ENCODE data around the gene GSTA2. TPM values are rescaled to one million over a fixed set of nuclear protein-coding genes. Genes with fewer than 3 reads are reported as not detected.
A peak's percentile ranks its signal among the peaks of the same experiment; 100 is the strongest.

GSTA2 gene
- total and polyA plus RNA-seq, 2 of the 13 experiments (the other 11 are each of a cell fraction or from before 2014, with no cell fraction given): 0.75 to 13.7 TPM

DNA sequence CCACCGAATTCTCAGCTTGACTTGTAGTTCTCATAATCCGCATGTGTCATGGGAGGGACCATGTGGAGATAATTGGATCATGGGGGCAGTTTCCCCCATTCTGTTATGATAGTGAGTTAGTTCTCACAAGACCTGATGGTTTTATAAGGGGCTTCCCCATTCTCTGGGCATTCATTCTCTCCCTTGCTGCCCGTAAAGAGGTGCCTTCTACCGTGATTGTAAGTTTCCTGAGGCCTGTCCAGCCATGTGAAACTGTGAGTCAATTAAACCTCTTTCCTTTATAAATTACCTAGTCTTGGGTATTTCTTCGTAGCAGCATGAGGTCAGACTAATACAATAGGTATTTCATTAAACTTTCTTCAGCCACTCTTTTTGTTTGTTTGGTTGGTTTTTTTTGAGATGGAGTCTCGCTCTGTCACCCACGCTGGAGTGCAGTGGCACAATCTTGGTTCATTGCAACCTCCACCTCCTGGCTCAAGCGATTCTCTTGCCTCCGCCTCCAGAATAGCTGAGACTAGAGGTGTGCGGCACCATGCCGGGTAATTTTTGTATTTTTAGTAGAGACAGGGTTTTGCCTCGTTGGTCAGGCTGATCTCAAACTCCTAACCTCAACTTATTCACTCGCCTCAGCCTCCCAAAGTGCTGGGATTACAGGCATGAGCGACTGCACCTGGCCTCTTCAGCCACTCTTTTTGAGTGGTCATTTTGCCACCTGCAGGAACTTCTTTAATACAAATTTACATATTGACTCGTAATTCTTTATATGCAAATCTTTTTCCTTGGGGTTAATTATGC, 36.3 kb downstream of the GSTA2 start:
- no peaks in the 10 kb centered on the region for H3K27me3 ChIP-seq (ENCODE audit: control insufficient read depth in 1 of 2, insufficient read depth in 2 of 2, low read length in 2 of 2)
- H4K20me1 ChIP-seq (ENCODE audit: insufficient read depth, low read length): no peaks in the 10 kb centered on the region
- FAIRE-seq: no peak
- CTCF ChIA-PET (ENCODE audit: low intra/inter-chr PET ratio, low total read pairs): interaction anchor here (1.1 kb wide), 1 partner anchor 88 kb away, joined by 3 read pairs; no protein-coding TSS in a partner anchor
- 93% methylated on average over 15 of the region's 15 CpGs for WGBS (ENCODE audit: low lambda C conversion rate)
- no peaks in the 10 kb centered on the region for H3K9me3 ChIP-seq (ENCODE audit: low read length)
- H3K27ac ChIP-seq (ENCODE audit: extremely low read length, insufficient read depth, low read length): peak overlapping the region; percentile 94
- no peaks in the 10 kb centered on the region for H3K79me2 ChIP-seq (ENCODE audit: insufficient read depth, low read length)
- H3K36me3 ChIP-seq (replicated peaks in 1 of 2; ENCODE audit: control insufficient read depth in 1 of 2, insufficient read depth in 2 of 2, low read length in 2 of 2): no peaks in the 10 kb centered on the region
- no peak overlapping the region for H2AFZ ChIP-seq (ENCODE audit: low read length)
- 0 out of 2 replicates have a peak overlapping the region, but pooled peaks have one; percentile 79 for H3K4me2 ChIP-seq (ENCODE audit: low read depth, low read length)
- POLR2A ChIA-PET: interaction anchor here (1.3 to 2.5 kb wide), 4 partner anchors 8 to 336 kb away, joined by 3 to 15 read pairs (median 4); no protein-coding TSS in a partner anchor
- no peak overlapping the region for H3K4me3 ChIP-seq (replicated peaks in 1 of 3; ENCODE audit: insufficient read depth in 1 of 3, low read depth in 2 of 3, low read length in 3 of 3)
- no peak overlapping the region; the same call in 1 of the 2 replicates for H3K9ac ChIP-seq (ENCODE audit: insufficient read depth, low read depth, low read length)
- in situ Hi-C loops (cut with HindIII; ENCODE audit: extremely low pct_ligation_motif_present, low pct_unique_long_range_greater_than_20kb) (no loop called here), intact Hi-C loops (cut with micrococcal nuclease; ENCODE audit: unreplicated experiment) (loop anchor here (1.0 to 10.0 kb wide), 3 partner anchors 8 to 188 kb away; partner anchors contain the start of gene GSTA2)
- no peak for DNase-seq (ENCODE audit: low spot score)
- no TSS peak for BruUV-seq (replicated peaks)
- peaks cover 70% of the 10 kb centered on the region for H3K4me1 ChIP-seq (ENCODE audit: insufficient read depth, low read length)
- TF ChIP-seq ZNF263 (CRISPR knock-in tag; IDR thresholded peaks at IDR 0.05) (0 out of 2 replicates have a peak, but pooled peaks have one; percentile 11), SP4 (CRISPR knock-in tag; IDR thresholded peaks at IDR 0.05) (0 out of 2 replicates have a peak, but pooled peaks have one; percentile 35), MAZ (IDR thresholded peaks at IDR 0.05; ENCODE audit: borderline replicate concordance, low read depth, low read length) (no peak), MAZ (CRISPR knock-in tag; IDR thresholded peaks at IDR 0.05; ENCODE audit: low read depth) (peak; percentile 52; the same call in 1 of the 2 replicates), PAXIP1 (CRISPR knock-in tag; conservative IDR thresholded peaks at IDR 0.05) (0 out of 2 replicates have a peak, but pooled peaks have one; percentile 18), GMEB1 (CRISPR knock-in tag; IDR thresholded peaks at IDR 0.05; ENCODE audit: borderline replicate concordance) (no peak), ZNF44 (CRISPR knock-in tag; IDR thresholded peaks at IDR 0.05) (no peak)
- no peak for ATAC-seq
